NOMO-1 treated with DMSO at 0.1 percent for 48 hours (cell line): Measurements from ENCODE around the gene BORCS8.
"Not testable (repeated sequence)": the region's sequence is repeated elsewhere in the genome, so short reads cannot be mapped to it uniquely, and the experiment has no call there.

Source experiments
- DNase-seq: peaks from one replicate; lab custom pipeline; 2025; ENCODE audit not compliant: unreplicated experiment; lab: John Stamatoyannopoulos, UW

BORCS8 gene

DNA sequence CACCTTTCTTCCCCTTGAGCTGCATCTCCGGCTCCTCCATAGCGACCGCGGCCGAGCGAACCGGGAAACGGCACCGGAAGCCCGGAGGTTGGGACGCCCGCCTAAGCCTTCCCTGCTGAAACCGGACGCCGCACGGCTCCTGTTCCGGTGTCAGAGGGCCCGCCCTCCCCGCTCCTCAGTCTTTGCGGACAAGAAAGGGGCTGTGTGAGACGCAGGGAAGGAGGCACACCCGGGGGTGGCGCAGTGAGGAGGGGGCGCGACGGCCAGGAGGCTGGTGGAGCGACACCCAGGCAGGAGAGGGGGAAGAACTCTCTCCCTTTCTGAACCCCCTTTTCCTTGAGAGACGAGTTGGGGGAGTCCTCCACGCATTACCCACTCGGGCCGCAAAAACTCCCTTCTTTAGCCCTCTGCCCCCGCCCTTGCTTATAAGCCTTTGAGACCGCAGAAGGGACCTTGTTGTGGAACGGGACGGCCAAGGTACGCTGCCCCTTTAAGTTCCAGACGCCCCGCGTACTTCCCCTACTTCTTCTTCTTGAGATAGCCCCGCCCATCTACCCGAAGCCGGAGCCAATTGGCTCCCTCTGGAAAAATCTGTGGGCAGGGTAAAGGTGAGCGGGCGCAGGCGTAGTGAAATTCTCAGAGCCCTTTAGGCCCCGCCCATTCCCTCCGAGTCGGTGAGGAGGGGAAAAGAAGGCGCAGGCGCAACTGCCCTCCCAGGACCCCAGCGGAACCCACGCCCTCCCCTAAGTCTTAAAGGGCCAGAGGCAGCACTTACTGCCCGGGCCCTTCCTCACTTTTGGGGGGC, at the start of gene BORCS8, which contains the start of gene RFXANK:
BORCS8 (minus strand) TSS at position 75 of the 805 bp plus-strand sequence; CDS start at position 40, 35 bp downstream.
RFXANK (plus strand) TSS at position 181 of the 805 bp plus-strand sequence. CDS start 1,689 bp downstream, outside the sequence.
- DNase-seq, result peak; percentile 99

DNA sequence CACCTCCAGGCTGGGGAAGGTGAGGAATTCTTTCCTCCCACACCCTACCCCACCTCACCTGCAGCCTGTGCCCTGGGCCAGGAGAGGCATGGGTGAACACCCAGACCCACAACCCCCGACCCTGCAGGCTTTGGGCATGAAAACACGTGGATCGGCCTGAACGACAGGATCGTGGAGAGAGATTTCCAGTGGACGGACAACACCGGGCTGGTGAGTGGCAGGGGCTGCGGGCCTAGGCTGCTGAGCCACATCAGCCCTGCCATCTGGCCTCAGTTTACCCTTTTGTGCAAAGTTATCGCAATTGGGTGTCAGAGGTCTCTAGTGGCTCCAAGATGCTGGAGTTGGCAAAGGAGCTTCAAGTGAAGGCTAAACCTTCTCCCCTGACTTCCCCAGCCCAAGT, 48.5 kb upstream of the BORCS8 start:
- no peak for DNase-seq

- no peak for DNase-seq
These were observed 47.7 kb upstream of the BORCS8 start for GRCh38 chr19:19239675-19240074.

DNA sequence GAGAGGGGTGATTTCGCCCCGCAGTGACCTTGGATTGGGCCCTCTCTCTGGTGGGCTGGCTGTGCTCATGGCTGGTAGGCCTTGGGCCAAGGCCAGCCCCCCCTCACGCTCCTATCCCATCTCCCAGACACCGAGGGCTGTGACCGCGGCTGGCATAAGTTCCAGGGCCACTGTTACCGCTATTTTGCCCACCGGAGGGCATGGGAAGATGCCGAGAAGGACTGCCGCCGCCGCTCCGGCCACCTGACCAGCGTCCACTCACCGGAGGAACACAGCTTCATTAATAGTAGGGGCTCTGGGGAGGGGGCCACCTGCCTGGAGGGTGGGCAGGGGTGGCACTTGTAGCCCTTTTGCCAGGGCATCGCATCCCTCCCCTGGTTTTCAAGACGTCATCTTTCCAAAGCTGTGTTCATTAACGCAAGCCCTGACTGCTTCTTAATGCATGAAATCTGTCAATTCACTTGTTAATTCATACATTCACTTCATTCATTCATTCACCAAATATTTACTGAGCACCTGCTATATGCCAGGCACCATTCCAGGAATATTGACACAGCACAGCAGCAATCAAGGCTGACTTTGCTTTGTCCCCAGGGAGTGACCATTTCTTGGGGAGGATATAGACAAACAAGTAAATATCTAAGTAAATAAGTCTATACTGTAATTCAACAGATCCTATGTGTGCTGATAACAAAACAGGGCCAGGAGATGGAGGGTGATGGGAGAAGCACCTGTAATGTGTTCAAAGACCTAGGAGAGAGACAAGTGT, 46.4 kb upstream of the BORCS8 start:
- DNase-seq, result no peak

DNA sequence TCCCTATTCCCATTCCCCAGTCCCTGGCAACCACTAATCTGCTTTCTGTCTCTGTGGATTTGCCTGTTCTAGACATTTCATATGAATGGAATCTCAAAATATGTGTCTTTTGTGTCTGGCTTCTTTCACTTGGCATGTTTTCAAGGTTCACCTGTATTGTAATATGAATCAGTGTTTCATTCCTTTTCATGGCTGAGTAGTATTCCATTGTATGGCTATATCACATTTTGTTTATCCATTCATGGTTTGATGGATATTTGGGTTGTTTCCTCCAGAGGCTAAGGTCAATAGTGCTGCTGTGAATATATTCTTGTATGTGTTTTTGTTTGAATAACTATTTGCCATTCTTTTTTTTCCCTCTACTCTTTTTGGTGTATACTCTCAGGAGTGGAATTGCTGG, 44.2 kb upstream of the BORCS8 start:
- no peak for DNase-seq

DNA sequence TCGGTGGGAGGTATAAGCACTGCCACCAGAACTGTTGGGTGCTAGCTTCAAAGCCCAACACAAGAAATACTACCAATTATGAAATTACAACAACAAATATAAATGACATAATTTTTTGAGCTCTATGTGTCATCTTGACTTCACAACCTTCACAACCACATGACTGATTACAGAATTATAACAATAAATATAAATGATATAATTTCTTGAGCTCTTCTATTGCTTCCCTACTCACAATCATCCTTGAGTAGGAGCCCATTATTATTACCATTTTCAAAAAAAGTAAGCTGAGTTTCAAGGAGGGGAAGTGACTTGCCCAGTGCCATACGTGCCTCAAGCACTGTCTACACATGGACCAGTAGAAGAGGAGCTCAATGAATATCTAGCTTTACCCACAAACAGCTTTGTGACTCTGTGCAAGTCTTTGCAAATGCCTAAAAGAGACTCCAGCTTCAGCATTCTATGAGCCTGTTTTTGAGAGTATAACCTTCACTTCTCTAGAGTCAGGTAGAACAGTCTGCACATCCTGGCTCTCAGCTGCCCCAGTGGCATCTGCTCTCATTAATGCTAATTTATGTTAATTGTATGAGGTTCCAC, 42.4 kb upstream of the BORCS8 start:
- DNase-seq, result no peak

GRCh38 chr19:19232261-19232721, 40.3 kb upstream of the BORCS8 start:
- DNase-seq, result no peak

DNA sequence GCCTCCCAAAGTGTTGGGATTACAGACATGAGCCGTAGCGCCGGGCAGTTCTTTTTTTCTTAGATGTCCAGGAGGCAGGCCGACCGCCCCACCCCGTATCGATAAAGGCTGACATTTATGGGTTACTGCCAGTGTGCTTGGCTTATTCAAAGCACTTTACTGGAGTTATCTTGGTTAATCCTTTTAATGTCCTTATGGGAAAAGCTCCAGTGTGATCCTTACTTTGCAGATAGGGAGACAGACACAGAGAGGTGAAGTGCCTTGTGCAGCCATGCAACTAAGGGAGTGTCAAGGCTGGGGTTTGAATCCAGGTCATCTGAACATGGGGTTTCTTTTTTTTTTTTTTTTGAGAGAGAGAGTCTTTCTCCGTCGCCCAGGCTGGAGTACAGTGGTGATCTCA, 39.0 kb upstream of the BORCS8 start:
- DNase-seq, result no peak

DNA sequence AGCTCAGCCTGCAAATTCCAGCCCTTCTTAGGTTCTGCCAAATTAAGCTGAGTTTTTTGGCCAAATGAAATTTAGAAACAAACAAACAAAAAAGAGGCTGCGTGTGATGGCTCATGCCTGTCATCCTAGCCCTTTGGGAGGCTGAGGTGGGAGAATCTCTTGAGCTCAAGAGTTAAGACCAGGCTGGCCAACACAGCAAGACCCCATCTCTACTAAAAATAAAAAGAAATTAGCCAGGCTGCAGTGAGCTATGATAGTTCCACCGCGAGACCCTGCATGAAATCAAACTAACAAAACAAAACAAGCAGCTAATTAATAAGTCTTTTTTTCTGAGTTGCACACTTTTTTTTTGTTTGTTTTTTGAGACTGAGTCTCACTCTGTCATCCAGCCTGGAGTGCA, 37.7 kb upstream of the BORCS8 start:
- no peak for DNase-seq

- DNase-seq, result no peak
These were observed 35.3 kb upstream of the BORCS8 start for GRCh38 chr19:19227217-19227616.

GRCh38 chr19:19226663-19227062, 34.7 kb upstream of the BORCS8 start:
- no peak for DNase-seq

GRCh38 chr19:19226204-19226603, 34.3 kb upstream of the BORCS8 start:
- no peak for DNase-seq

DNA sequence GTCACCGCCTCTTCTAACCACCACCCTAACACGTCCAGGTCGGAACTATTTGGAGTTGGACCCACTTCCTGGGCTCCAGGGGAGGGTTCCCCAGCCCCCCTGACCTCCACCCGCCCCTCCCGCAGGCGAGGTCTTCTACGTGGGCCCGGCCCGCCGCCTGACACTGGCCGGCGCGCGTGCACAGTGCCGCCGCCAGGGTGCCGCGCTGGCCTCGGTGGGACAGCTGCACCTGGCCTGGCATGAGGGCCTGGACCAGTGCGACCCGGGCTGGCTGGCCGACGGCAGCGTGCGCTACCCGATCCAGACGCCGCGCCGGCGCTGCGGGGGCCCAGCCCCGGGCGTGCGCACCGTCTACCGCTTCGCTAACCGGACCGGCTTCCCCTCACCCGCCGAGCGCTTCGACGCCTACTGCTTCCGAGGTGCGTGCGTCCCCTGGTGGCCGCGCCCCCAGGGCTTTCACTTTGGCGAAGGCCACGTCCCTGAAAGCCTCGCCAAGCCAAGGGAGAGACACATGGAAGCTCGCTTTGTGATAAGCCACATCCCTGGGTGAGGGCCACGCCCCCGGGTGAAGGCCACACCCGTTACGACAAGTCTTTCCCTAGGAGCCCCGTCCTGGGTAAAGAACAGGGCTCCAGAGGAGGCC, 33.0 kb upstream of the BORCS8 start:
- peak; percentile 64 for DNase-seq

DNA sequence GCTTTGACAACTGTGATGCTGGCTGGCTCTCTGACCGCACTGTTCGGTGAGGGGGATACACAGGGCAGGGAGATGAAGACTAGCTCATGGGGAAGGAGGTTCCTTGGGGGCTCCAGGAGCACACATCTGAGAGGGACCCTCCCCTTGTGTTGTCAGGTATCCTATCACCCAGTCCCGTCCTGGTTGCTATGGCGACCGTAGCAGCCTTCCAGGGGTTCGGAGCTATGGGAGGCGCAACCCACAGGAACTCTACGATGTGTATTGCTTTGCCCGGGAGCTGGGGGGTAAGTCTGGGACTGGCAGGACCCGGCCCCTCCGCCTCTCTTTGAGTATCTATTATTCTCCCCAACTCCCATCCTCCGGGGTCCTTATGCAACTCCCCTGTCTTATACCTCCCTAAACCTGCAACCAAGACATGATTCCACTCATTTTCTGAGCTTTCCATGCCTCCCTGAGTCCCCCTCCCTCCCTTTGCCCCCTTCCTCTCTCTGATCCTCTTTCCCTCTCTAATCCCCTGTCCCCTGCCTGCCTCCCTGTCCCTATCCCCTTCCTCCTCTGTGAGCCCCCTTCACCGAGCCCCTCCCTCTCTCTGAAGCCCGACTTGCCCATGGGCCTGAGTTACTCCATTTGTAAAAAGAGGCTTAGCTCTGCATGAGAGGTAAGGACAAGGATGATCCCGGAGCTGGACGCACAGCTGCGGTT, 32.3 kb upstream of the BORCS8 start:
- no peak for DNase-seq

DNA sequence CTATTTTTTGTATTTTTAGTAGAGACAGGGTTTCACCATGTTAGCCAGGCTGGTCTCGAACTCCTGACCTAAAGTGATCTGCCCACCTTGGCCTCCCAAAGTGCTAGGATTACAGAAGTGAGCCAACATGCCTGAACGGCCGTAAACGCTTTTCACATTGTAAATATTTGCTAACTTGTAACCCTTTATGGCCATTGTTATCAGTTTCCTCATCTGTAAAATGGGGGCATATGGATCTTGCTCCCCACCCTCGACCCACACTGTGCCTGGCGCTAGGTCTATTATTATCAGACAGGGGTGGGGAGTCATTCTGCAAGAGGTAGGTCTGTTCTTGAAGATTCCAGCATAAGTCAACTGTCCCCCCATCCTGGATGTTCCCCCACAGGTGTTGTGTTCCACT, 31.7 kb upstream of the BORCS8 start:
- no peak for DNase-seq

- DNase-seq, result no peak
These were observed 31.1 kb upstream of the BORCS8 start for GRCh38 chr19:19223060-19223459.

DNA sequence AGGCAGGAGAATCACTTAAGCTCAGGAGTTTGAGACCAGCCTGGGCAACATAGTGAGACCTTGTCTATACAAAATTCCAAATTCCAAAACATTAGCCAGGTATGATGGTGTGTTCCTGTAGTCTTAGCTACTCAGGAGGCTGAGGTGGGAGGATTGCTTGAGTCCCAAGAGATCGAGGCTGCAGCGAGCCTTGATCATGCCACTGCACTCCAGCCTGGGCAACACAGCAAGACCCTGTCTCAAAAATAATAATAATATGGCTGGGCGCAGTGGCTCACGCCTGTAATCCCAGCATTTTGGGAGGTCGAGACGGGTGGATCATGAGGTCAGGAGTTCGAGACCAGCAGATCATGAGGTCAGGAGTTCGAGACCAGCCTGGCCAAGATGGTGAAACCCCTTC, 29.0 kb upstream of the BORCS8 start:
- not testable (repeated sequence) for DNase-seq

DNA sequence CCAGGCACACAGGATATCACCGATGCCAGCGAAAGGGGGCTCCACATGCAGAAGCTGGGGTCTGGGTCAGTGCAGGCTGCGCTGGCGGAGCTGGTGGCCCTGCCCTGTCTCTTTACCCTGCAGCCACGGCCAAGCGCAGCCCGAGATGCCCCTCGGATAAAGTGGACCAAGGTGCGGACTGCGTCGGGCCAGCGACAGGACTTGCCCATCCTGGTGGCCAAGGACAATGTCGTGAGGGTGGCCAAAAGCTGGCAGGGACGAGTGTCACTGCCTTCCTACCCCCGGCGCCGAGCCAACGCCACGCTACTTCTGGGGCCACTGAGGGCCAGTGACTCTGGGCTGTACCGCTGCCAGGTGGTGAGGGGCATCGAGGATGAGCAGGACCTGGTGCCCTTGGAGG, 27.0 kb upstream of the BORCS8 start:
- DNase-seq, result no peak

DNA sequence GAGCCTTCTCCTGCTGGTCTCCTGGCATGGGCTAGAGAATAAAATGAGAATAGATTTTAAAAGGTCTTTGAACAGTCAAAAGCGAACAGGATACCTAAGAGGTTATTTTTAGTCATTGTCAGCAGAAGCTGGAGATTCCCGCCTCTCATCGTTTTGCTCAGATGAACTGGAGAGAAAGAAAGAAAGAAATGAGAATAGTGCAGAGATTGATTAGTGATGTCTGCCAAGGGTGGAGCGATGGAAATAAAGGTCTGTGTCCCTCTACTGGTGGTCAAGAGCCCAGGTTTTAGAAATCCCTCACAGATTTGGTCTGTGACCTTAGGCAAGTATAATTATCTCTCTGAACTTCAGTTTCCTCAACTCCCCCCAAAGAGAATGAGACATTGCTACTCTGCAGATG, 25.1 kb upstream of the BORCS8 start:
- DNase-seq, result no peak

- DNase-seq, result no peak
These were observed 23.8 kb upstream of the BORCS8 start for GRCh38 chr19:19215792-19216191.

DNA sequence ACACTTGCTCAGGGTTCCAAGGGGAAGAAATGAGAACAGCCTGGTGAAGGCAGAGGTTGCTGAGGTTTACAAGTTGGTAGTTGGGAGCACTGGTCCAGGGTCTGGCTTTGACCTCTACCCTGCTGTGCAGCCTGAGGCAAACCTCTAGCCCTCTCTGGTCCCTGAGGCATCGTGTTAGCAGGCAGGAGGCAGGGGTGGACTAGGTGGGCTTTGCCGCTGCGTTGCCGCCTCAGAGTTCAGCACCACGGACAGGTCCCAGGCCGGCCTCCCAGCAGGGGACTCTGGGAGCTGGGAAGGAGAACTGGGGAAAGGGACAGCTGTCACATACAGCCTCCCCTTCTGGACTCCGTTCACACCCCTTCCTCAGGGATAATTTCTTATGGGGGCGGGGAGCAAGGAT, 22.9 kb upstream of the BORCS8 start:
- peak; percentile 27 for DNase-seq
